Heart left ventricle (tissue), 13 donors: ENCODE measurements around the gene ZNF830.

Experiments
- CTCF ChIP-seq, 12 donors: fragments of 200-600 bp; sonication (generic) in 4 of 12; IDR thresholded peaks; one replicate each; pipeline versions ENCODE4 v1.5.0 to v1.8.0; 2018 to 2022; ENCODE audit warnings: antibody characterized with exemption in 12 of 12, mild to moderate bottlenecking in 5 of 12
- POLR2A ChIP-seq, 2 donors: fragments of 450-650 bp; IDR thresholded peaks; one replicate each; pipeline ENCODE4 v1.6.1; 2017; ENCODE audit warnings: antibody characterized with exemption in 2 of 2, mild to moderate bottlenecking in 2 of 2, moderate library complexity in 2 of 2
- donor health status: ischemic (EF 13 %, LVEDD 7.1; RV severe dilation, severe dysfunction).
- donor health status: DM: no; HTN: yes; CAD: no.
- donor health status: DM: no; HTN: no; CAD: no.
- donor health status: ischemic (EF 25% LVEDD 6.9; RV normal size, moderate dysfunction).
- donor health status: ischemic (EF 25% LVEDD 5.7; RV mildly dilated, moderate dysfunction).
- donor health status: ischemic (EF 35%, LVEDD 5.7; RV mildly dilated, moderate dysfunction).
- donor health status: nonischemic (EF 11% LVEDD 7.7; RV severe dilation, severe dysfunction).
- donor health status: DM: yes; HTN: yes; CAD: no.
- donor health status: PGD.
- donor health status: ischemic (EF 29% LVEDD 5.4; RV normal size, mild dysfunction).
- donor health status: nonischemic (EF 23%, LVEDD 6.1; RV moderate dilation, normal function).

GRCh38 chr17:34991606-34992005, 30.3 kb downstream of the ZNF830 start:
- TF ChIP-seq CTCF (IDR thresholded peaks at IDR 0.05) (no peak), POLR2A (IDR thresholded peaks at IDR 0.05) (no peak)
